Spleen (tissue), 11 donors: ENCODE measurements around the gene CLC. TPM values are rescaled to one million over a fixed set of nuclear protein-coding genes. Genes with fewer than 3 reads are reported as not detected.

Experiments
- DNase-seq: peaks from one replicate; pipeline ENCODE4 v3.0.0-alpha.2; 2020
- H3K27ac ChIP-seq, 8 donors: fragments of 200-600 bp; sonication (generic) in 7 of 8; 1 replicate in 4 of 8; 2 replicates in 4 of 8; pipeline versions ENCODE4 v1.5.0 to v1.8.0; 2016 to 2021; ENCODE audit warnings: inconsistent platforms in 4 of 8, mild to moderate bottlenecking in 4 of 8, moderate library complexity in 1 of 8
- H3K27me3 ChIP-seq, 7 donors: fragments of 200-600 bp; sonication (generic) in 6 of 7; replicated peaks in 1 of 7; 1 replicate in 4 of 7; 2 replicates in 3 of 7; pipeline versions ENCODE4 v1.5.0 to v1.8.0; 2016 to 2021; ENCODE audit warnings: inconsistent platforms in 3 of 7, mild to moderate bottlenecking in 1 of 7
- H3K36me3 ChIP-seq, 6 donors: fragments of 200-600 bp; sonication (generic) in 5 of 6; 1 replicate in 4 of 6; 2 replicates in 2 of 6; pipeline versions ENCODE4 v1.5.0 to v1.8.0; 2016 to 2021; ENCODE audit warnings: inconsistent platforms in 2 of 6
- H3K4me1 ChIP-seq, 6 donors: fragments of 200-600 bp; sonication (generic) in 5 of 6; 1 replicate in 3 of 6; 2 replicates in 3 of 6; pipeline versions ENCODE4 v1.5.0 to v1.8.0; 2016 to 2021; ENCODE audit warnings: inconsistent platforms in 3 of 6
- H3K4me3 ChIP-seq, 8 donors: fragments of 200-600 bp; sonication (generic) in 7 of 8; 1 replicate in 4 of 8; 2 replicates in 4 of 8; pipeline versions ENCODE4 v1.5.0 to v1.8.0; 2016 to 2021; ENCODE audit warnings: inconsistent platforms in 4 of 8, mild to moderate bottlenecking in 4 of 8, moderate library complexity in 2 of 8
- H3K9me3 ChIP-seq, 8 donors: fragments of 200-600 bp; sonication (generic) in 7 of 8; 1 replicate in 4 of 8; 2 replicates in 4 of 8; pipeline versions ENCODE4 v1.5.0 to v1.8.0; 2016 to 2021; ENCODE audit warnings: inconsistent platforms in 4 of 8
- POLR2A ChIP-seq, 3 donors: fragments of 450-650 bp; IDR thresholded peaks; one replicate each; pipeline ENCODE4 v1.5.1; 2017; ENCODE audit warnings: antibody characterized with exemption in 3 of 3, mild to moderate bottlenecking in 1 of 3
- POLR2AphosphoS5 ChIP-seq, 3 donors: sonication (generic); formaldehyde crosslinking; IDR thresholded peaks; one replicate each; pipeline ENCODE4 v1.5.1; 2017; ENCODE audit warnings: antibody characterized with exemption in 3 of 3
- WGBS, 5 donors: extraction: QIAGEN DNeasy Blood & Tissue Kit in 3 of 5; methylation state at CpG; one replicate each; pipeline versions ENCODE4 v1.1.5 to v1.1.7; 2013 to 2018; 5-methylcytosine and 5-hydroxymethylcytosine counted together
- intact Hi-C: fragments of 100-400 bp; cut with DNase I; formaldehyde crosslinking; loops from one replicate; pipeline ENCODE4 v1.15.0; 2023; ENCODE audit warnings: low total_unique reads
- polyA plus RNA-seq, 3 donors: library from polyadenylated mRNA; stranded (reverse); fragments of 200-250 nt; gene quantifications; one replicate each; pipeline ENCODE4 v1.2.1, GENCODE V29; 2013
- total RNA-seq, 7 donors: library from RNA; depleted of rRNA in 3 of 7; stranded (reverse); fragments of >200 nt in 3 of 7; fragmentation: NEBNext Ultra II Directional in 4 of 7; extraction: Animal tissue kit (Norgen Biotek cat#: 25700) in 4 of 7; gene quantifications; one replicate each; pipeline versions ENCODE4 v1.1.0 to v1.2.1, GENCODE V29; 2016 to 2021
- TF ChIP-seq, protein P1 (sequence below), 11 experiments: fragments of 200-600 bp in 7 of 11; fragments of 450-650 bp in 4 of 11; sonication (generic) in 4 of 11; IDR thresholded peaks in 8 of 11; conservative IDR thresholded peaks in 3 of 11; 1 replicate in 7 of 11; 2 replicates in 4 of 11; pipeline versions ENCODE4 v1.4.0 to v1.8.0; 2016 to 2021; ENCODE audit warnings: antibody characterized with exemption in 11 of 11, inconsistent platforms in 4 of 11, mild to moderate bottlenecking in 1 of 11
- donor health status: healthy with polysubstance abuse.
- donor health status: DM: no; HTN: no; CAD: no; lungs with moderate emphysema.
- donor health status: DM: no; HTN: no; CAD: no.
- donor health status: Bipolar disorder and iron deficiency.
- donor health status: healthy.
- donor health status: DM: no; HTN: no; CAD: no.
- donor health status: DM: yes; HTN: yes; CAD: no.

CLC gene
- total and polyA plus RNA-seq, 10 donors = 2.7 to 20.1 (median 6.2) TPM; not detected in 1

DNA sequence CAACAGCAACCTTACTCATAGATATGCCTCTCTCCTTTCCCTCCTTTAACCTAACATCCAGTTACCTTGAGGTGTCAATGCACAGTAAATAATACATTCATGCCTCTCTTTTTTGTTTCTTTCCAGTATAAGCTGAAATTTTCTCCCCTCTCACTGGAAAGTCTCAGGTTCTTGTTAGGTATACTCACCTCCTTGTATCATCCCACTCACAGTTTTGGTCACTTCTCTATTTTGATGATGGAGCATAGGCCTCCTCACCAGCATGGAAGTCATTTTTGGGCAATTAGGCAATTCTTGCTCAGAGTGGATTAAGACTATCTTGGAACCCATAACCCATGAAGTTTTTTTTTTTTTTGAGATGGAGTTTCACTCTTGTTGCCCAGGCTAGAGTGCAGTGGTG is 39.3 kb downstream of the CLC start:
- DNase-seq = no peak
- H3K4me3 ChIP-seq = no peak overlapping the region
- no peaks in the 10 kb centered on the region for H3K9me3 ChIP-seq
- H3K36me3 ChIP-seq = no peaks in the 10 kb centered on the region
- intact Hi-C loops = no loop called here
- peaks cover 0 to 74% (median 5%) of the 10 kb centered on the region in 7 donors for H3K27me3 ChIP-seq
- TF ChIP-seq POLR2A (IDR thresholded peaks at IDR 0.05) (no peak), POLR2AphosphoS5 (IDR thresholded peaks at IDR 0.05) (no peak)
- TF ChIP-seq, protein P1, sequence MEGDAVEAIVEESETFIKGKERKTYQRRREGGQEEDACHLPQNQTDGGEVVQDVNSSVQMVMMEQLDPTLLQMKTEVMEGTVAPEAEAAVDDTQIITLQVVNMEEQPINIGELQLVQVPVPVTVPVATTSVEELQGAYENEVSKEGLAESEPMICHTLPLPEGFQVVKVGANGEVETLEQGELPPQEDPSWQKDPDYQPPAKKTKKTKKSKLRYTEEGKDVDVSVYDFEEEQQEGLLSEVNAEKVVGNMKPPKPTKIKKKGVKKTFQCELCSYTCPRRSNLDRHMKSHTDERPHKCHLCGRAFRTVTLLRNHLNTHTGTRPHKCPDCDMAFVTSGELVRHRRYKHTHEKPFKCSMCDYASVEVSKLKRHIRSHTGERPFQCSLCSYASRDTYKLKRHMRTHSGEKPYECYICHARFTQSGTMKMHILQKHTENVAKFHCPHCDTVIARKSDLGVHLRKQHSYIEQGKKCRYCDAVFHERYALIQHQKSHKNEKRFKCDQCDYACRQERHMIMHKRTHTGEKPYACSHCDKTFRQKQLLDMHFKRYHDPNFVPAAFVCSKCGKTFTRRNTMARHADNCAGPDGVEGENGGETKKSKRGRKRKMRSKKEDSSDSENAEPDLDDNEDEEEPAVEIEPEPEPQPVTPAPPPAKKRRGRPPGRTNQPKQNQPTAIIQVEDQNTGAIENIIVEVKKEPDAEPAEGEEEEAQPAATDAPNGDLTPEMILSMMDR (IDR thresholded peaks at IDR 0.05 in 8 of 11, conservative IDR thresholded peaks at IDR 0.05 in 3 of 11) = no peak
- no peak overlapping the region for H3K27ac ChIP-seq
- no peaks in the 10 kb centered on the region for H3K4me1 ChIP-seq

DNA sequence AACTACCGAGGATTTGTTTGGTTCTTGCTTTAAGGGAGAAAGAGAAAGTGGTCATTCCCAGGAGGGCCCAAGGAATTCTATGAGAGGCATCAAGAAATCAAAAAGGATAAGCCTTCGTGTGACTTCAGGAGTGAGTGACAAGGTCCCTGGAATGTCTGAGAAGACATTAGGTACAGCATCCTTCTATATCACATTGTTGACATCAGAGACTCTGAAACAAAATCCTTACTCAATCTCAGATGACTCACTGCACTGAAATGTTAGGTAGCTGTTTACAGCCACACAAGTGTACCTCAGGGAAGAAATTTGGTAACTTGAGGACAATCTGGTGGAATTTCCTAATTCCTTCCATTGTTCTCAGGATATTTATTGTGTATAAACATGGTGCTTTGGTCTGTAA is 41.4 kb downstream of the CLC start:
- 55 to 82% (median 68%) methylated on average over 2 of the region's 2 CpGs for WGBS, 5 donors
- no peak for DNase-seq
- TF ChIP-seq POLR2AphosphoS5 (IDR thresholded peaks at IDR 0.05) = no peak
- TF ChIP-seq, protein P1 (IDR thresholded peaks at IDR 0.05 in 8 of 11, conservative IDR thresholded peaks at IDR 0.05 in 3 of 11) = no peak
- TF ChIP-seq POLR2A (IDR thresholded peaks at IDR 0.05) = no peak
- Histone ChIP-seq H3K27ac (no peak overlapping the region), H3K4me3 (no peak overlapping the region), H3K27me3 (peaks cover 0 to 61% (median 5%) of the 10 kb centered on the region in 7 donors), H3K4me1 (no peaks in the 10 kb centered on the region), H3K9me3 (no peaks in the 10 kb centered on the region), H3K36me3 (no peaks in the 10 kb centered on the region)
- intact Hi-C loops = no loop called here

DNA sequence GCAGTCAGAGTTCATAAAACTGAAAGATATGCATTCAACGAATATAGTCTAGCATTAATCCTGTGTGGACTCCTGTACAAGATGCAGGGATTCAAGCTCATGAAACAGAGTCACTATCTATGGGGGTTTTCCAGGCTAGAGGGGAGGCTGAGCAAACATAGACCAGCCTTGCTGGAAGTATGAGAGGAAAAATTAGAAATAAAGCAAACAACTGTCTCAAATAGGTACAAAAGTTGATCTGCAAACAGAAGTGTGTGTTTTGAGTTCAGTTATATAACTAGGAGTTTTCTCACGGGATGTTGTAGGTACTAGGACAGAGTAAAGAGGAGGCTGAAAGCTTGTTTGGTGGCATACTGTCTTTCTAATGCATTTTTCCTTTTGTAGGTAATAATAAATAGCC is 42.1 kb downstream of the CLC start:
- Histone ChIP-seq H3K4me1 (no peaks in the 10 kb centered on the region), H3K9me3 (no peaks in the 10 kb centered on the region), H3K27me3 (peaks cover 0 to 55% (median 0%) of the 10 kb centered on the region in 7 donors), H3K4me3 (no peak overlapping the region), H3K36me3 (no peaks in the 10 kb centered on the region), H3K27ac (no peak overlapping the region)
- 60 to 81% (median 79%) methylated on average over 2 of the region's 2 CpGs for WGBS, 5 donors
- intact Hi-C loops = no loop called here
- DNase-seq = no peak
- TF ChIP-seq POLR2A (IDR thresholded peaks at IDR 0.05) = no peak
- TF ChIP-seq POLR2AphosphoS5 (IDR thresholded peaks at IDR 0.05) = no peak
- TF ChIP-seq, protein P1 (IDR thresholded peaks at IDR 0.05 in 8 of 11, conservative IDR thresholded peaks at IDR 0.05 in 3 of 11) = no peak

DNA sequence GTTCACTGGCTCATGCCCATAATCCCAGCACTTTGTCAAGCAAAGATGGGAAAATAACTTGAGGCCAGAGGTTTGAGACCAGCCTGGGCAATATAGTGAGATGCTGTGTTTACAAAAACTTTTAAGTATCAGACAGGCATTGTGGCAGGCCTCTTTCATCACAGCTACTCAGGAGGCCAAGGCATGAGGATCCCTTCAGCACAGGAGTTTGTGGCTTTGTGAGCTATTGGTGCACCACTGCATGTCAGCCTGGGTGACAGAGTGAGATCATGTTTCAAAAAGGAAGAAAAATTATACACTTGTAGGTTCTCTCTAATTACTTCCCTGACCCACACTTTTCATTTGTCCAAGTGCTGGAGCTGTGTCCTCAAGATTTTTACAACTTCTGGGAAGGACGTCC is 45.0 kb downstream of the CLC start:
- no peaks in the 10 kb centered on the region for H3K4me1 ChIP-seq
- no peak overlapping the region for H3K4me3 ChIP-seq
- no peak for DNase-seq
- peaks cover 0 to 40% (median 0%) of the 10 kb centered on the region in 7 donors for H3K27me3 ChIP-seq
- H3K9me3 ChIP-seq = peaks cover 0 to 14% (median 11%) of the 10 kb centered on the region in 8 donors
- no peak overlapping the region for H3K27ac ChIP-seq
- TF ChIP-seq POLR2A (IDR thresholded peaks at IDR 0.05) = no peak
- TF ChIP-seq POLR2AphosphoS5 (IDR thresholded peaks at IDR 0.05) = no peak
- TF ChIP-seq, protein P1 (IDR thresholded peaks at IDR 0.05 in 8 of 11, conservative IDR thresholded peaks at IDR 0.05 in 3 of 11) = no peak
- WGBS, 5 donors = 48 to 76% (median 65%) methylated on average over 1 of the region's 1 CpG
- intact Hi-C loops = no loop called here
- no peaks in the 10 kb centered on the region for H3K36me3 ChIP-seq
